Natural killer cell (primary cell): ENCODE data around the gene PRKN. TPM values are rescaled to one million over a fixed set of nuclear protein-coding genes. Genes with fewer than 3 reads are reported as not detected.

ENCODE experiments used
- ATAC-seq, 3 donors: fragments of 150-1000 bp in 2 of 3; fragments of 200-7000 bp in 1 of 3; cut with Tn5 transposase; 1 replicate in 1 of 3; 2 replicates in 2 of 3; pipeline ENCODE4 v1.10.0; 2021; ENCODE audit warnings: mild to moderate bottlenecking in 2 of 3, moderate library complexity in 2 of 3
- DNase-seq, 2 donors: peaks; one replicate each; pipeline versions ENCODE4 v3.0.0 to v3.0.0-alpha.2; 2013 to 2021; ENCODE audit warnings: mixed read lengths in 1 of 2
- H3K27ac ChIP-seq: one replicate; pipeline ENCODE4 v1.5.1; 2013; ENCODE audit warnings: mild to moderate bottlenecking, low read length
- H3K27me3 ChIP-seq: one replicate; pipeline ENCODE4 v1.6.1; 2013; ENCODE audit warnings: low read length; ENCODE audit not compliant: control insufficient read depth, insufficient read depth
- H3K36me3 ChIP-seq: one replicate; pipeline ENCODE4 v1.6.1; 2013; ENCODE audit warnings: low read length; ENCODE audit not compliant: control insufficient read depth, insufficient read depth
- H3K4me1 ChIP-seq: one replicate; pipeline ENCODE4 v1.6.1; 2013; ENCODE audit warnings: low read length; ENCODE audit not compliant: control insufficient read depth, insufficient read depth
- H3K4me3 ChIP-seq: one replicate; pipeline ENCODE4 v1.5.1; 2013; ENCODE audit warnings: low read length
- H3K9me3 ChIP-seq: one replicate; pipeline ENCODE4 v1.6.1; 2013; ENCODE audit warnings: low read length; ENCODE audit not compliant: control insufficient read depth, insufficient read depth
- H3K27ac Mint-ChIP-seq, 2 donors: one replicate each; pipeline ENCODE4 v1.8.0; 2022; ENCODE audit warnings: mild to moderate bottlenecking in 2 of 2, mixed read lengths in 2 of 2, moderate library complexity in 1 of 2
- H3K27me3 Mint-ChIP-seq, 2 donors: one replicate each; pipeline ENCODE4 v1.8.0; 2022; ENCODE audit warnings: low read depth in 2 of 2, mixed read lengths in 2 of 2
- H3K36me3 Mint-ChIP-seq: one replicate; pipeline ENCODE4 v1.8.0; 2022; ENCODE audit warnings: mixed read lengths
- H3K4me1 Mint-ChIP-seq, 2 donors: one replicate each; pipeline ENCODE4 v1.8.0; 2022; ENCODE audit warnings: mixed read lengths in 2 of 2
- H3K4me3 Mint-ChIP-seq: one replicate; pipeline ENCODE4 v1.8.0; 2022; ENCODE audit warnings: mild to moderate bottlenecking, moderate library complexity, mixed read lengths
- H3K9me3 Mint-ChIP-seq, 2 donors: one replicate each; pipeline ENCODE4 v1.8.0; 2022; ENCODE audit warnings: mixed read lengths in 2 of 2
- WGBS: methylation state at CpG from one replicate; pipeline ENCODE4 v1.1.7; 2013; ENCODE audit warnings: missing lambda C conversion rate; ENCODE audit not compliant: insufficient coverage; 5-methylcytosine and 5-hydroxymethylcytosine counted together
- intact Hi-C: fragments of 100-400 bp; cut with micrococcal nuclease; formaldehyde crosslinking; loops from one replicate; pipeline ENCODE4 v1.14.2; 2022
- total RNA-seq, 4 donors: library from RNA; stranded (reverse); fragments of 120-200 nt in 1 of 4; gene quantifications; one replicate each; pipeline versions ENCODE4 v1.2.3 to v1.2.4, GENCODE V29; 2013 to 2022
- TF ChIP-seq, protein P1 (sequence below): fragments of 200-600 bp; IDR thresholded peaks from one replicate; pipeline ENCODE4 v1.8.0; 2022; ENCODE audit warnings: antibody characterized with exemption

Gene PRKN
- total RNA-seq, 3 donors from 2014 or later (not counting 1 experiment from before 2014, with no cell fraction given), result 1.4 to 1.9 (median 1.9) TPM

DNA sequence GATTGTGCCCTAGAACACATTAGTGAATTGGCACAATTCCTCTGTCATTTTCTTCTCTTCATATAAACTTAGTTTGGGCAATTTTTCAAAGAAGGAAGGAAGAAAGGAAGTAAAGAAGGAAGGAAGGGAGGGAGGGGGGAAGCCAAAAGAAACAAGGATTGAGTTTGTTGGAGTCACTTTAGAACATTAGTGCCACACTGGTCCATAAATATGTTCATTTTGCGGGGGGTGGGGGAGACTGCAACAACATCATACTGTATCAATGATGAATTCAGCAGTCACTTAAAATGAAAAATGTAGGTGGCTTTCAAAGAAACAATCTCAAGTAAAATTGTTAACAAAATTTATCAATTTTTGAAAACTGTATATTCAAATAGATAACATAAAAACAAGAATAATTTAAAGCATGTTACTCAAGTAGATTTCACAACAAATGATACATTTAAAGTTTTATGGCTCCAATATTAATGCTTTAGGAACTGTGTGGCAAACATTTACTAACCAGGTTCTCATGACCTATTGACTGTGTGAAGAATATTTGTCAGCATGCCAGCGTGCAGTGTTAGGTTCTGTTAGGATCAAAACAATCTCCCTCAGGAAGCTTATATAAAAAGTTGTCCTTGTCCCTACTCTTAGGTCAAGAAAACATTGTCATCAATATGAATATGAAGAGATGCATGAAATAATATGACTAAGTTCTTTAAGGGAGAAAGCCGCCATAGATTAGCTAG, 1245.6 kb downstream of the PRKN start:
- Mint-ChIP-seq H3K9me3 (no peaks in the 10 kb centered on the region), H3K36me3 (no peaks in the 10 kb centered on the region), H3K4me1 (no peaks in the 10 kb centered on the region), H3K27ac (no peak overlapping the region), H3K27me3 (no peaks in the 10 kb centered on the region), H3K4me3 (no peak overlapping the region)
- intact Hi-C loops, result no loop called here
- H3K27me3 ChIP-seq, result no peaks in the 10 kb centered on the region
- WGBS, result no CpG with 5 or more reads among the region's 3 CpGs
- no peaks in the 10 kb centered on the region for H3K4me1 ChIP-seq
- no peak overlapping the region for H3K4me3 ChIP-seq
- H3K27ac ChIP-seq, result no peak overlapping the region
- ATAC-seq (no peak), DNase-seq (no peak)
- H3K9me3 ChIP-seq, result no peaks in the 10 kb centered on the region
- TF ChIP-seq, protein P1, sequence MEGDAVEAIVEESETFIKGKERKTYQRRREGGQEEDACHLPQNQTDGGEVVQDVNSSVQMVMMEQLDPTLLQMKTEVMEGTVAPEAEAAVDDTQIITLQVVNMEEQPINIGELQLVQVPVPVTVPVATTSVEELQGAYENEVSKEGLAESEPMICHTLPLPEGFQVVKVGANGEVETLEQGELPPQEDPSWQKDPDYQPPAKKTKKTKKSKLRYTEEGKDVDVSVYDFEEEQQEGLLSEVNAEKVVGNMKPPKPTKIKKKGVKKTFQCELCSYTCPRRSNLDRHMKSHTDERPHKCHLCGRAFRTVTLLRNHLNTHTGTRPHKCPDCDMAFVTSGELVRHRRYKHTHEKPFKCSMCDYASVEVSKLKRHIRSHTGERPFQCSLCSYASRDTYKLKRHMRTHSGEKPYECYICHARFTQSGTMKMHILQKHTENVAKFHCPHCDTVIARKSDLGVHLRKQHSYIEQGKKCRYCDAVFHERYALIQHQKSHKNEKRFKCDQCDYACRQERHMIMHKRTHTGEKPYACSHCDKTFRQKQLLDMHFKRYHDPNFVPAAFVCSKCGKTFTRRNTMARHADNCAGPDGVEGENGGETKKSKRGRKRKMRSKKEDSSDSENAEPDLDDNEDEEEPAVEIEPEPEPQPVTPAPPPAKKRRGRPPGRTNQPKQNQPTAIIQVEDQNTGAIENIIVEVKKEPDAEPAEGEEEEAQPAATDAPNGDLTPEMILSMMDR, result no peak
- no peaks in the 10 kb centered on the region for H3K36me3 ChIP-seq

GRCh38 chr6:161480421-161481155, 1247.0 kb downstream of the PRKN start:
- no peaks in the 10 kb centered on the region for H3K27me3 Mint-ChIP-seq

DNA sequence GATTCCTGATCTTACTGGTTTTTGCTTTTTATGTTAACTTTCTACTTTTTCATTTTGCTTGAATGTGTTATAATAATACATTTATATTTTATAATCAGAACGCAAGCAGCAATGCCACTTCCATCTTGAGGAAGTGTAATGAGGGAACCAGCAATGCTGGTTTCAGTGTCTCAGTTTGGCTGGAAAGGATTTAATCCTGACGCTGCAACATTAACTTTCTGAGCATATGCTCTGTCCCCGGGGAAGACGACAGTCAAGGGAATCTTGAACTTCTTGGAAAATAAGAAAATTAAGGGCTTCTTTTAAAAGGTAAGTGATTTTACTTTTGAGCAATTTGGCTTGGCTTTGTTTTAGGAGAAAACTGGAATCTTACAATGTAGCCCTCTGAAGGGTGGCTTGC, 1248.2 kb downstream of the PRKN start:
- Histone ChIP-seq H3K36me3 (no peaks in the 10 kb centered on the region), H3K27me3 (no peaks in the 10 kb centered on the region), H3K4me1 (no peaks in the 10 kb centered on the region), H3K9me3 (no peaks in the 10 kb centered on the region), H3K4me3 (no peak overlapping the region), H3K27ac (no peak overlapping the region)
- H3K36me3 Mint-ChIP-seq, result no peaks in the 10 kb centered on the region
- no peak overlapping the region for H3K4me3 Mint-ChIP-seq
- no peak for ATAC-seq
- H3K27me3 Mint-ChIP-seq, result no peaks in the 10 kb centered on the region
- H3K4me1 Mint-ChIP-seq, result no peaks in the 10 kb centered on the region
- H3K27ac Mint-ChIP-seq, result no peak overlapping the region
- intact Hi-C loops, result no loop called here
- H3K9me3 Mint-ChIP-seq, result no peaks in the 10 kb centered on the region
- DNase-seq, result no peak
- WGBS, result 94% methylated on average over 4 of the region's 4 CpGs
- TF ChIP-seq, protein P1, result no peak

More at GRCh38 chr6:161480421-161481155, 1247.0 kb downstream of the PRKN start:
- no peak overlapping the region for H3K4me3 Mint-ChIP-seq
- no peaks in the 10 kb centered on the region for H3K4me1 Mint-ChIP-seq
- DNase-seq (no peak), ATAC-seq (no peak)
- Histone ChIP-seq H3K27ac (no peak overlapping the region), H3K9me3 (no peaks in the 10 kb centered on the region), H3K36me3 (no peaks in the 10 kb centered on the region), H3K27me3 (no peaks in the 10 kb centered on the region), H3K4me3 (no peak overlapping the region), H3K4me1 (no peaks in the 10 kb centered on the region)
- no peaks in the 10 kb centered on the region for H3K9me3 Mint-ChIP-seq
- 92% methylated on average over 10 of the region's 12 CpGs for WGBS
- intact Hi-C loops, result no loop called here
- TF ChIP-seq, protein P1, result no peak
- no peaks in the 10 kb centered on the region for H3K36me3 Mint-ChIP-seq
- no peak overlapping the region for H3K27ac Mint-ChIP-seq
